ENCODE data around the gene STN1. TPM values are rescaled to one million over a fixed set of nuclear protein-coding genes. Genes with fewer than 3 reads are reported as not detected.

The STN1 gene
- total and polyA plus RNA-seq, 2 experiments from 2014 or later: 43.5 to 44.7 TPM

- Histone ChIP-seq H3K4me3 (no peak overlapping the region), H3K9me3 (ENCODE audit: low read depth) (no peaks in the 10 kb centered on the region), H3K36me3 (no peaks in the 10 kb centered on the region), H3K4me1 (ENCODE audit: low read depth) (peaks cover 71% of the 10 kb centered on the region), H3K27me3 (no peaks in the 10 kb centered on the region), H3K27ac (peak overlapping the region; percentile 44)
- no peak for TF ChIP-seq CTCF (IDR thresholded peaks at IDR 0.05; ENCODE audit: low read depth, low read length)
- no peak for DNase-seq (ENCODE audit: low read depth in 1 of 2, low spot score in 1 of 2)
Observed at GRCh38 chr10:103843854-103844570, 74.0 kb downstream of the STN1 start.

- H3K27ac ChIP-seq: no peak overlapping the region
- no peak for TF ChIP-seq CTCF (IDR thresholded peaks at IDR 0.05; ENCODE audit: low read depth, low read length)
- no peaks in the 10 kb centered on the region for H3K27me3 ChIP-seq
- no peak for DNase-seq (ENCODE audit: low read depth in 1 of 2, low spot score in 1 of 2)
- H3K4me1 ChIP-seq (ENCODE audit: low read depth): peaks cover 74% of the 10 kb centered on the region
- H3K36me3 ChIP-seq: no peaks in the 10 kb centered on the region
- H3K9me3 ChIP-seq (ENCODE audit: low read depth): no peaks in the 10 kb centered on the region
- H3K4me3 ChIP-seq: no peak overlapping the region
Observed at GRCh38 chr10:103843045-103843444, 74.9 kb downstream of the STN1 start.

- Histone ChIP-seq H3K4me3 (no peak overlapping the region), H3K27me3 (no peaks in the 10 kb centered on the region), H3K27ac (no peak overlapping the region), H3K36me3 (no peaks in the 10 kb centered on the region), H3K9me3 (ENCODE audit: low read depth) (no peaks in the 10 kb centered on the region), H3K4me1 (ENCODE audit: low read depth) (peaks cover 79% of the 10 kb centered on the region)
- no peak for TF ChIP-seq CTCF (IDR thresholded peaks at IDR 0.05; ENCODE audit: low read depth, low read length)
- no peak for DNase-seq (ENCODE audit: low read depth in 1 of 2, low spot score in 1 of 2)
Observed at GRCh38 chr10:103842605-103843004, 75.4 kb downstream of the STN1 start.

- no peaks in the 10 kb centered on the region for H3K36me3 ChIP-seq
- H3K27ac ChIP-seq: peak overlapping the region; percentile 93
- H3K27me3 ChIP-seq: no peaks in the 10 kb centered on the region
- H3K4me1 ChIP-seq (ENCODE audit: low read depth): peaks cover 84% of the 10 kb centered on the region
- H3K9me3 ChIP-seq (ENCODE audit: low read depth): no peaks in the 10 kb centered on the region
- DNase-seq (ENCODE audit: low read depth in 1 of 2, low spot score in 1 of 2): no peak
- H3K4me3 ChIP-seq: no peak overlapping the region
- no peak for TF ChIP-seq CTCF (IDR thresholded peaks at IDR 0.05; ENCODE audit: low read depth, low read length)
Observed at GRCh38 chr10:103841519-103841918, 76.5 kb downstream of the STN1 start.

GRCh38 chr10:103840740-103841070, 77.3 kb downstream of the STN1 start:
- H3K9me3 ChIP-seq (ENCODE audit: low read depth): no peaks in the 10 kb centered on the region
- DNase-seq (ENCODE audit: low read depth in 1 of 2, low spot score in 1 of 2): no peak
- peaks cover 84% of the 10 kb centered on the region for H3K4me1 ChIP-seq (ENCODE audit: low read depth)
- H3K27me3 ChIP-seq: no peaks in the 10 kb centered on the region
- H3K36me3 ChIP-seq: no peaks in the 10 kb centered on the region
- no peak for TF ChIP-seq CTCF (IDR thresholded peaks at IDR 0.05; ENCODE audit: low read depth, low read length)
- H3K4me3 ChIP-seq: no peak overlapping the region
- peak overlapping the region; percentile 93 for H3K27ac ChIP-seq
